ENCODE measurements around the gene CCDC12.
"Not testable (repeated sequence)": the region's sequence is repeated elsewhere in the genome, so short reads cannot be mapped to it uniquely, and the experiment has no call there.

The CCDC12 gene

GRCh38 chr3:46916278-46916677 lies 60.3 kb downstream of the CCDC12 start:
- Histone ChIP-seq H3K9ac (ENCODE audit: low read depth, low read length) (no peak overlapping the region), H3K36me3 (ENCODE audit: control insufficient read depth, insufficient read depth, low read length) (peaks cover 40% of the 10 kb centered on the region), H3K4me1 (ENCODE audit: control insufficient read depth, insufficient read depth, low read length) (no peaks in the 10 kb centered on the region), H3K9me3 (ENCODE audit: control insufficient read depth, insufficient read depth, low read length) (0 out of 2 replicates have a peak, but pooled peaks cover 5% of the 10 kb centered on the region), H3K27ac (ENCODE audit: low read depth, low read length) (no peak overlapping the region), H3K4me3 (ENCODE audit: low read depth, low read length) (no peak overlapping the region), H3K27me3 (ENCODE audit: control insufficient read depth, insufficient read depth, low read length) (no peaks in the 10 kb centered on the region)

- H3K36me3 ChIP-seq (ENCODE audit: control insufficient read depth, insufficient read depth, low read length): peaks cover 31% of the 10 kb centered on the region
- 0 out of 2 replicates have a peak, but pooled peaks cover 5% of the 10 kb centered on the region for H3K9me3 ChIP-seq (ENCODE audit: control insufficient read depth, insufficient read depth, low read length)
- no peak overlapping the region for H3K4me3 ChIP-seq (ENCODE audit: low read depth, low read length)
- no peak overlapping the region for H3K9ac ChIP-seq (ENCODE audit: low read depth, low read length)
- no peaks in the 10 kb centered on the region for H3K27me3 ChIP-seq (ENCODE audit: control insufficient read depth, insufficient read depth, low read length)
- H3K27ac ChIP-seq (ENCODE audit: low read depth, low read length): no peak overlapping the region
- H3K4me1 ChIP-seq (ENCODE audit: control insufficient read depth, insufficient read depth, low read length): no peaks in the 10 kb centered on the region
Measured at GRCh38 chr3:46915297-46915822, 61.2 kb downstream of the CCDC12 start.

DNA sequence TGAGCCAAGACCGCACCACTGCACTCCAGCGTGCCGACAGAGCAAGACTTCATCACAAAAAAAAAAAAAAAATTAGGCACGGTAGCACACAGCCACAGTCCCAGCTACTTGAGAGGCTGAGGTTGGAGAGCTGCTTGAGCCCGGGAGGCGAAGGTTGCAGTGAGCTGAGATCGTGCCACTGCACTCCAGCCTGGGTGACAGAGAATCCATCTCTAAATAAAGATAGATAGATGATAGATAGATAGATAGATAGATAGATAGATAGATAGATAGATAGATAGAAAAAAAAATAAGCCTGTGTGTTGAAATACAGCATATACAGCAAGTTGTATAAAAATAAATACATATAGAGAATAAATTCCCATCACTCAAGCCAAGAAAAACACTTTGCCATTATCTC lies 61.7 kb downstream of the CCDC12 start:
- Histone ChIP-seq H3K27ac (ENCODE audit: low read depth, low read length) (no peak overlapping the region), H3K27me3 (ENCODE audit: control insufficient read depth, insufficient read depth, low read length) (no peaks in the 10 kb centered on the region), H3K9ac (ENCODE audit: low read depth, low read length) (no peak overlapping the region), H3K4me1 (ENCODE audit: control insufficient read depth, insufficient read depth, low read length) (no peaks in the 10 kb centered on the region), H3K36me3 (ENCODE audit: control insufficient read depth, insufficient read depth, low read length) (peaks cover 26% of the 10 kb centered on the region), H3K9me3 (ENCODE audit: control insufficient read depth, insufficient read depth, low read length) (0 out of 2 replicates have a peak, but pooled peaks cover 5% of the 10 kb centered on the region), H3K4me3 (ENCODE audit: low read depth, low read length) (no peak overlapping the region)

- peaks cover 15% of the 10 kb centered on the region for H3K36me3 ChIP-seq (ENCODE audit: control insufficient read depth, insufficient read depth, low read length)
- H3K4me3 ChIP-seq (ENCODE audit: low read depth, low read length): no peak overlapping the region
- no peaks in the 10 kb centered on the region for H3K27me3 ChIP-seq (ENCODE audit: control insufficient read depth, insufficient read depth, low read length)
- H3K9me3 ChIP-seq (ENCODE audit: control insufficient read depth, insufficient read depth, low read length): 0 out of 2 replicates have a peak, but pooled peaks cover 5% of the 10 kb centered on the region
- no peak overlapping the region for H3K9ac ChIP-seq (ENCODE audit: low read depth, low read length)
- no peaks in the 10 kb centered on the region for H3K4me1 ChIP-seq (ENCODE audit: control insufficient read depth, insufficient read depth, low read length)
- no peak overlapping the region for H3K27ac ChIP-seq (ENCODE audit: low read depth, low read length)
Measured at GRCh38 chr3:46913644-46914043, 62.9 kb downstream of the CCDC12 start.

DNA sequence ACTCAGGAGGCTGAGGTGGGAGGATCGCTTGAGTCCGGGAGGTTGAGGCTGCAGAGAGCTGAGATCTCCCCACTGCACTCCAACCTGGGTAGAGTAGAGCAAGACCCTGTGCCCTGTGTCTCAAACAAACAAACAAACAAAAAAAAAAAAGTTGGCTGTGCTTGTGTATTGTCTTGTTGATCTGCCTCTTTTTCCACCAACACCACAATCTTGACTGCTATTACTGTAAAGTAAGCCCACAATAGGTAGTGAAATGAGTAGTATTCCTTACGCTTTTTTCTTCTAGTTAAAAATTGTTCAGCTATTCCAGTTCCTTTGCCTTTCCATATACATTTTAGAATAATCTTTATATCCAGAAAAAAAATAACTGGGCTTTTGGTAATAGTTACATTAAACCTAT lies 63.6 kb downstream of the CCDC12 start:
- Histone ChIP-seq H3K4me1 (ENCODE audit: control insufficient read depth, insufficient read depth, low read length) (no peaks in the 10 kb centered on the region), H3K27me3 (ENCODE audit: control insufficient read depth, insufficient read depth, low read length) (no peaks in the 10 kb centered on the region), H3K27ac (ENCODE audit: low read depth, low read length) (no peak overlapping the region), H3K9me3 (ENCODE audit: control insufficient read depth, insufficient read depth, low read length) (0 out of 2 replicates have a peak, but pooled peaks cover 4% of the 10 kb centered on the region), H3K36me3 (ENCODE audit: control insufficient read depth, insufficient read depth, low read length) (peaks cover 9% of the 10 kb centered on the region), H3K4me3 (ENCODE audit: low read depth, low read length) (no peak overlapping the region), H3K9ac (ENCODE audit: low read depth, low read length) (no peak overlapping the region)

DNA sequence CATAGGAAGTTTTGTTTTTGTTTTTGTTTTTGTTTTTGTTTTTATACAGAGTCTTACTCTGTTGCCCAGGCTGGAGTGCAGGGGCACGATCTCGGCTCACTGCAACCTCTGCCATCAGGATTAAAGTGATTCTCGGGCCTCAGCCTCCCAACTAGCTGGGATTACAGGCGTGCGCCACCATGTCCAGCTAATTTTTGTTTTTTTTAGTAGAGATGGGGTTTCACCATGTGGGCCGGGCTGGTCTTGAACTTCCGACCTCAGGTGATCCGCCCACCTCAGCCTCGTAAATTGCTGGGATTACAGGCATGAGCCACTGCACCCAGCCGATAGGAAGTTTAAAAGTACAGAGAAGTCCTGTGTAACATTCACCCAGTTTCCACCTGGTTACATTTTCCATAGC lies 65.6 kb downstream of the CCDC12 start:
- not testable (repeated sequence) for H3K36me3 ChIP-seq (ENCODE audit: control insufficient read depth, insufficient read depth, low read length); H3K27ac ChIP-seq (ENCODE audit: low read depth, low read length); H3K9ac ChIP-seq (ENCODE audit: low read depth, low read length); H3K4me3 ChIP-seq (ENCODE audit: low read depth, low read length); H3K9me3 ChIP-seq (ENCODE audit: control insufficient read depth, insufficient read depth, low read length); H3K27me3 ChIP-seq (ENCODE audit: control insufficient read depth, insufficient read depth, low read length); H3K4me1 ChIP-seq (ENCODE audit: control insufficient read depth, insufficient read depth, low read length)

DNA sequence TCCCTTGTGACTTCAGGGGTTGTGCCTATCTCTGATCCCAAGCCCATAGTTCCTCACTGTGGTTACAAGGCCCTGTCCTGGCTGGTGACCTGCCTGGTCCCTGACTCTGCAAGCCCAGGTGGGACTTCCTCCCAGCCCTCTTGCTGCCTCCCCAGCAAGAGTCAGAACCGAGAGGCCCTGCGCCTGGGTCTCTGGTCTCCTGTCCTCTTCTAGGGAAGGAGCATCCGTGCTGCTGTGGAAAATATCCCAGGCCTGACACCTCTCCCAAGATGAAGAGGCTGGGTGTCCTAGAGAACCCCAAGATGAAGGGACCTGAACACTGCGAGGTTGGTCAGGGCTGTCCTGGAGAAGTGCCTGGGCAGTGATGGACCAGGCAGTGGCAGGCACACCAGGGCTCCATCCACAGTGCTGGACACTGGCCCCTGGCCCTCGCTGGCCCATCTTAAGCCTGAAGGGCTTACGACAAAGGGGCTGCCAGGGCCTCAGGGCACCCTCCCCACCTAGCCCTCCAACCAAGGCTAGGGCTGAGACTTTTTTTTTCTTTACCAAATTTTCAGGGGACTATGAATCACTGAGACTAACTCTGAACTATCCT lies 66.3 kb downstream of the CCDC12 start:
- Histone ChIP-seq H3K9me3 (ENCODE audit: control insufficient read depth, insufficient read depth, low read length) (no peaks in the 10 kb centered on the region), H3K4me3 (ENCODE audit: low read depth, low read length) (no peak overlapping the region), H3K4me1 (ENCODE audit: control insufficient read depth, insufficient read depth, low read length) (no peaks in the 10 kb centered on the region), H3K9ac (ENCODE audit: low read depth, low read length) (no peak overlapping the region), H3K27ac (ENCODE audit: low read depth, low read length) (no peak overlapping the region), H3K36me3 (ENCODE audit: control insufficient read depth, insufficient read depth, low read length) (no peaks in the 10 kb centered on the region), H3K27me3 (ENCODE audit: control insufficient read depth, insufficient read depth, low read length) (no peaks in the 10 kb centered on the region)

GRCh38 chr3:46909535-46910161 lies 66.9 kb downstream of the CCDC12 start:
- no peak overlapping the region for H3K4me3 ChIP-seq (ENCODE audit: low read depth, low read length)
- H3K9me3 ChIP-seq (ENCODE audit: control insufficient read depth, insufficient read depth, low read length): no peaks in the 10 kb centered on the region
- H3K36me3 ChIP-seq (ENCODE audit: control insufficient read depth, insufficient read depth, low read length): no peaks in the 10 kb centered on the region
- no peaks in the 10 kb centered on the region for H3K27me3 ChIP-seq (ENCODE audit: control insufficient read depth, insufficient read depth, low read length)
- no peak overlapping the region for H3K27ac ChIP-seq (ENCODE audit: low read depth, low read length)
- no peak overlapping the region for H3K9ac ChIP-seq (ENCODE audit: low read depth, low read length)
- no peaks in the 10 kb centered on the region for H3K4me1 ChIP-seq (ENCODE audit: control insufficient read depth, insufficient read depth, low read length)

DNA sequence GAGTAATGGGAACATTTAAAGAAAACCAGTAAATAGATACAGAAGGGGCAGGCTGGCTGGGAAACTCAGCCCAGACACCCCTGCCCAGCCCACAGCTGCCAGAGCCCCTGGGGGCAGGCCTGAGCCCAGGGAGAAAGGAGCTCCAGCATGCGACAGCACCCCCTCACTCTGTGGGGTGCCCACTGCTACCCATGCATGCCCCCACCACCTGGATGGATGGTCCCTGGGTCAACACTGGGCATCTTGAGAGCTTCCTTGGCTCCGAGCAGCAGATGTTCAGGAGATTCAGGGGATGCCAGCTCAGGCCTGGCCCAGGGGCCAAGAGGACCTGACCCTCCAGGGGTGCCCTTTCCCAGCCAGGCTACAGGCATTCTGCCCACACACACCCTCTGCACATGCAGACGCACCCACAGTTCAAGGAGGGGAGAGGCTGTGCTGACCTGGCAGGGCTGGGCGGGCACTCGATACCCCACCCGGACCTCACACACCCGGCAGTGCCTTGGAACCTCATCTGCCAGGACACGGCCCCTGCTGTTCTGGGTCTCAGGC lies 67.5 kb downstream of the CCDC12 start:
- Histone ChIP-seq H3K4me3 (ENCODE audit: low read depth, low read length) (no peak overlapping the region), H3K36me3 (ENCODE audit: control insufficient read depth, insufficient read depth, low read length) (no peaks in the 10 kb centered on the region), H3K27me3 (ENCODE audit: control insufficient read depth, insufficient read depth, low read length) (no peaks in the 10 kb centered on the region), H3K4me1 (ENCODE audit: control insufficient read depth, insufficient read depth, low read length) (no peaks in the 10 kb centered on the region), H3K27ac (ENCODE audit: low read depth, low read length) (no peak overlapping the region), H3K9me3 (ENCODE audit: control insufficient read depth, insufficient read depth, low read length) (no peaks in the 10 kb centered on the region), H3K9ac (ENCODE audit: low read depth, low read length) (no peak overlapping the region)

- Histone ChIP-seq H3K4me3 (ENCODE audit: low read depth, low read length) (no peak overlapping the region), H3K4me1 (ENCODE audit: control insufficient read depth, insufficient read depth, low read length) (no peaks in the 10 kb centered on the region), H3K36me3 (ENCODE audit: control insufficient read depth, insufficient read depth, low read length) (no peaks in the 10 kb centered on the region), H3K9ac (ENCODE audit: low read depth, low read length) (no peak overlapping the region), H3K9me3 (ENCODE audit: control insufficient read depth, insufficient read depth, low read length) (no peaks in the 10 kb centered on the region), H3K27ac (ENCODE audit: low read depth, low read length) (no peak overlapping the region), H3K27me3 (ENCODE audit: control insufficient read depth, insufficient read depth, low read length) (no peaks in the 10 kb centered on the region)
Measured at GRCh38 chr3:46908294-46908985, 68.1 kb downstream of the CCDC12 start.

GRCh38 chr3:46907960-46908293 lies 68.6 kb downstream of the CCDC12 start:
- Histone ChIP-seq H3K27ac (ENCODE audit: low read depth, low read length) (no peak overlapping the region), H3K4me3 (ENCODE audit: low read depth, low read length) (no peak overlapping the region), H3K36me3 (ENCODE audit: control insufficient read depth, insufficient read depth, low read length) (no peaks in the 10 kb centered on the region), H3K9me3 (ENCODE audit: control insufficient read depth, insufficient read depth, low read length) (no peaks in the 10 kb centered on the region), H3K4me1 (ENCODE audit: control insufficient read depth, insufficient read depth, low read length) (no peaks in the 10 kb centered on the region), H3K27me3 (ENCODE audit: control insufficient read depth, insufficient read depth, low read length) (no peaks in the 10 kb centered on the region), H3K9ac (ENCODE audit: low read depth, low read length) (no peak overlapping the region)

Data from HUES48 (cell line).